HepG2 (cell line): ENCODE data around the gene MSL3B.
A peak's percentile ranks its signal among the peaks of the same experiment; 100 is the strongest.

Experiments
- ATAC-seq: fragments of 200-7000 bp; cut with Tn5 transposase; 3 replicates; pipeline ENCODE4 v1.9.1; 2020; ENCODE audit warnings: mild to moderate bottlenecking, moderate library complexity
- BruUV-seq: library from RNA; stranded (reverse); fragments of 400-500 nt; replicated peaks from 2 replicates; lab custom pipeline; 2021; lab: Mats Ljungman, UMichigan
- CTCF ChIA-PET: fragments of 300-600 bp; formaldehyde crosslinking; extraction: SDS; loops from one replicate; lab custom pipeline; 2021; ENCODE audit warnings: low total read pairs, inconsistent platforms, low intra/inter-chr PET ratio; lab: Yijun Ruan, JAX
- POLR2A ChIA-PET: fragments of 350-600 bp; sonication (Branson Sonifier 250); formaldehyde crosslinking; loops from one replicate; lab custom pipeline; 2020; ENCODE audit warnings: antibody characterized with exemption, inconsistent platforms; lab: Yijun Ruan, JAX
- DNase-seq: peaks from one replicate; pipeline ENCODE4 v3.0.0-alpha.2; 2015; ENCODE audit warnings: low spot score
- FAIRE-seq: peaks from 3 replicates; lab custom pipeline; 2011; peaks lifted over from hg19 to GRCh38; lab: Jason Lieb, UNC
- H2AFZ ChIP-seq: one replicate; pipeline ENCODE4 v1.6.1; 2011; ENCODE audit warnings: low read length, inconsistent platforms
- H3K27ac ChIP-seq: fragments of 300-600 bp; 3 replicates; pipeline ENCODE4 v1.8.0; 2011; ENCODE audit warnings: mixed run types, mild to moderate bottlenecking, mixed read lengths, low read length, inconsistent platforms; ENCODE audit not compliant: insufficient read depth; ENCODE audit errors: extremely low read length
- H3K27me3 ChIP-seq, 2 experiments: fragments of 200-600 bp in 1 of 2; 2 replicates in 1 of 2; 3 replicates in 1 of 2; pipeline versions ENCODE4 v1.6.0 to v1.8.0; 2011; ENCODE audit warnings: low read length in 2 of 2, mild to moderate bottlenecking in 2 of 2, moderate library complexity in 2 of 2, inconsistent platforms in 1 of 2; ENCODE audit not compliant: insufficient read depth in 2 of 2, control insufficient read depth in 1 of 2
- H3K36me3 ChIP-seq, 2 experiments: fragments of 200-600 bp in 1 of 2; replicated peaks in 1 of 2; 2 replicates in 1 of 2; 3 replicates in 1 of 2; pipeline versions ENCODE4 v1.5.1 to v1.8.0; 2011; ENCODE audit warnings: low read length in 2 of 2, inconsistent platforms in 1 of 2; ENCODE audit not compliant: insufficient read depth in 2 of 2, control insufficient read depth in 1 of 2
- H3K4me1 ChIP-seq: 2 replicates; pipeline ENCODE4 v1.5.1; 2012; ENCODE audit warnings: low read length, inconsistent platforms; ENCODE audit not compliant: insufficient read depth
- H3K4me2 ChIP-seq: 2 replicates; pipeline ENCODE4 v1.6.0; 2011; ENCODE audit warnings: low read depth, low read length, inconsistent platforms
- H3K4me3 ChIP-seq, 3 experiments: fragments of 200-600 bp in 1 of 3; sonication (generic), shearing (Covaris generic) in 1 of 3; replicated peaks in 1 of 3; 2 replicates each; pipeline ENCODE4 v1.5.1; 2011 to 2016; ENCODE audit warnings: low read length in 3 of 3, inconsistent platforms in 2 of 3, low read depth in 2 of 3, mild to moderate bottlenecking in 2 of 3, control low read depth in 1 of 3, mixed read lengths in 1 of 3; ENCODE audit not compliant: insufficient read depth in 1 of 3
- H3K79me2 ChIP-seq: one replicate; pipeline ENCODE4 v1.6.1; 2011; ENCODE audit warnings: low read length, inconsistent platforms; ENCODE audit not compliant: insufficient read depth
- H3K9ac ChIP-seq: 2 replicates; pipeline ENCODE4 v1.6.0; 2011; ENCODE audit warnings: mild to moderate bottlenecking, low read depth, low read length, inconsistent platforms; ENCODE audit not compliant: insufficient read depth
- H3K9me3 ChIP-seq: 2 replicates; pipeline ENCODE4 v1.5.1; 2012; ENCODE audit warnings: mild to moderate bottlenecking, low read length
- H4K20me1 ChIP-seq: 2 replicates; pipeline ENCODE4 v1.6.0; 2011; ENCODE audit warnings: inconsistent platforms, mild to moderate bottlenecking, low read length, moderate library complexity; ENCODE audit not compliant: insufficient read depth
- E2F1 ChIP-seq: sonication (generic); formaldehyde crosslinking; IDR thresholded peaks from 2 replicates; pipeline ENCODE4 v1.5.0; 2020; ENCODE audit warnings: missing genetic modification reagents
- KIAA2018 ChIP-seq: sonication (generic); formaldehyde crosslinking; IDR thresholded peaks from 2 replicates; pipeline ENCODE4 v1.5.0; 2020; ENCODE audit warnings: mild to moderate bottlenecking, missing genetic modification reagents, borderline replicate concordance
- MLLT10 ChIP-seq: sonication (generic); formaldehyde crosslinking; IDR thresholded peaks from 2 replicates; pipeline ENCODE4 v1.4.0; 2020; ENCODE audit warnings: missing genetic modification reagents
- MTF2 ChIP-seq: sonication (generic); formaldehyde crosslinking; IDR thresholded peaks from 2 replicates; pipeline ENCODE4 v1.5.0; 2020; ENCODE audit warnings: missing genetic modification reagents, borderline replicate concordance
- REPIN1 ChIP-seq: sonication (generic); formaldehyde crosslinking; IDR thresholded peaks from 2 replicates; pipeline ENCODE4 v1.8.0; 2022; ENCODE audit warnings: missing genetic modification reagents, low read depth, mild to moderate bottlenecking, borderline replicate concordance
- THAP9 ChIP-seq: sonication (generic); formaldehyde crosslinking; IDR thresholded peaks from 2 replicates; pipeline ENCODE4; 2020; ENCODE audit warnings: missing genetic modification reagents, mild to moderate bottlenecking, borderline replicate concordance
- ZFY ChIP-seq: sonication (generic); formaldehyde crosslinking; IDR thresholded peaks from 2 replicates; pipeline ENCODE4 v1.4.0; 2020; ENCODE audit warnings: missing genetic modification reagents
- ZNF12 ChIP-seq: sonication (generic); formaldehyde crosslinking; IDR thresholded peaks from 2 replicates; pipeline ENCODE4 v1.5.0; 2020; ENCODE audit warnings: missing genetic modification reagents
- ZNF331 ChIP-seq: sonication (generic); formaldehyde crosslinking; IDR thresholded peaks from 2 replicates; pipeline ENCODE4 v1.4.0; 2020; ENCODE audit warnings: missing genetic modification reagents
- ZNF557 ChIP-seq: sonication (generic); formaldehyde crosslinking; IDR thresholded peaks from 2 replicates; pipeline ENCODE4 v1.4.0; 2020; ENCODE audit warnings: missing genetic modification reagents
- ZNF607 ChIP-seq: sonication (generic); formaldehyde crosslinking; IDR thresholded peaks from 2 replicates; pipeline ENCODE4 v1.5.1; 2020; ENCODE audit warnings: missing genetic modification reagents, mild to moderate bottlenecking, borderline replicate concordance
- WGBS: methylation state at CpG from one replicate; pipeline ENCODE4 v1.1.6; 2017; ENCODE audit warnings: low lambda C conversion rate; 5-methylcytosine and 5-hydroxymethylcytosine counted together
- in situ Hi-C: cut with HindIII; loops from 2 replicates; pipeline ENCODE4 v1.10.0; 2017; ENCODE audit warnings: low pct_unique_long_range_greater_than_20kb; ENCODE audit not compliant: extremely low pct_ligation_motif_present
- intact Hi-C: fragments of 100-400 bp; cut with micrococcal nuclease; formaldehyde crosslinking; loops from one replicate; pipeline ENCODE4 v1.10.0; 2022; ENCODE audit not compliant: unreplicated experiment

The MSL3B gene

GRCh38 chr2:233912691-233913423 lies 44.7 kb upstream of the MSL3B start:
- WGBS = 4% methylated on average over 9 of the region's 9 CpGs
- H4K20me1 ChIP-seq = no peaks in the 10 kb centered on the region
- H3K79me2 ChIP-seq = no peaks in the 10 kb centered on the region
- H3K4me3 ChIP-seq = no peak overlapping the region
- H3K9me3 ChIP-seq = no peaks in the 10 kb centered on the region
- in situ Hi-C loops (no loop called here), intact Hi-C loops (no loop called here)
- no peak overlapping the region for H2AFZ ChIP-seq
- no peak overlapping the region for H3K9ac ChIP-seq
- DNase-seq = peak; percentile 41
- no peaks in the 10 kb centered on the region for H3K36me3 ChIP-seq
- H3K4me1 ChIP-seq = no peaks in the 10 kb centered on the region
- FAIRE-seq = peak; percentile 44
- POLR2A ChIA-PET = no interaction called here
- CTCF ChIA-PET = no interaction called here
- no peak overlapping the region for H3K4me2 ChIP-seq
- peaks cover 0 to 5% of the 10 kb centered on the region in 2 experiments; a peak in 1 of 5 replicates for H3K27me3 ChIP-seq
- no TSS peak for BruUV-seq
- ATAC-seq = peak; percentile 88
- no peak overlapping the region for H3K27ac ChIP-seq
- 0 out of 2 replicates have a peak, but pooled peaks have one; percentile 66 for TF ChIP-seq ZNF557
- 0 out of 2 replicates have a peak, but pooled peaks have one; percentile 19 for TF ChIP-seq REPIN1 (CRISPR knock-in tag)
- peak; percentile 39; the same call in 1 of the 2 replicates for TF ChIP-seq THAP9
- TF ChIP-seq ZFY = 0 out of 2 replicates have a peak, but pooled peaks have one; percentile 20
- peak; percentile 54; the same call in 1 of the 2 replicates for TF ChIP-seq ZNF12
- TF ChIP-seq E2F1 (CRISPR knock-in tag) = 0 out of 2 replicates have a peak, but pooled peaks have one; percentile 33
- TF ChIP-seq MTF2 (CRISPR knock-in tag) = no peak
- TF ChIP-seq MLLT10 = no peak
- TF ChIP-seq ZNF607 (CRISPR knock-in tag) = no peak
- peak; percentile 63 for TF ChIP-seq ZNF331
- TF ChIP-seq KIAA2018 = no peak
